HEK293 (cell line): Measurements from ENCODE around the gene OR8B12.

Experiments used
- GLIS1 ChIP-seq: fragments of 450-650 bp; formaldehyde crosslinking; IDR thresholded peaks from 2 replicates; pipeline ENCODE4 v1.5.1; 2016; ENCODE audit warnings: missing biosample characterization, missing genetic modification characterization
- INSM2 ChIP-seq: fragments of 450-650 bp; formaldehyde crosslinking; IDR thresholded peaks from 2 replicates; pipeline ENCODE4 v1.5.1; 2016; ENCODE audit warnings: missing biosample characterization, missing genetic modification characterization
- ZBTB49 ChIP-seq: fragments of 450-650 bp; formaldehyde crosslinking; IDR thresholded peaks from 2 replicates; pipeline ENCODE4 v1.5.1; 2016; ENCODE audit warnings: missing biosample characterization, missing genetic modification characterization, low read depth
- ZNF518A ChIP-seq: fragments of 450-650 bp; formaldehyde crosslinking; conservative IDR thresholded peaks from 2 replicates; pipeline ENCODE4 v1.5.1; 2016; ENCODE audit warnings: low read depth, missing biosample characterization, missing genetic modification characterization
- ZNF544 ChIP-seq: fragments of 450-650 bp; formaldehyde crosslinking; IDR thresholded peaks from 2 replicates; pipeline ENCODE4 v1.5.0; 2017; ENCODE audit warnings: missing biosample characterization, missing genetic modification characterization
- TF ChIP-seq, protein P1 (sequence below): fragments of 450-650 bp; formaldehyde crosslinking; IDR thresholded peaks from 2 replicates; pipeline ENCODE4 v1.5.1; 2017; ENCODE audit warnings: missing biosample characterization, missing genetic modification characterization
- TF ChIP-seq, protein P2 (sequence below): fragments of 450-650 bp; formaldehyde crosslinking; IDR thresholded peaks from 2 replicates; pipeline ENCODE4 v1.5.1; 2017; ENCODE audit warnings: missing biosample characterization, missing genetic modification characterization

Gene OR8B12

GRCh38 chr11:124493016-124493655 lies 50.3 kb downstream of the OR8B12 start (continued):
- no peak for TF ChIP-seq ZBTB49
- TF ChIP-seq ZNF518A, result no peak
- no peak for TF ChIP-seq GLIS1 (tag by site-specific recombination)
- no peak for TF ChIP-seq INSM2 (tag by site-specific recombination)
- TF ChIP-seq, protein P1, sequence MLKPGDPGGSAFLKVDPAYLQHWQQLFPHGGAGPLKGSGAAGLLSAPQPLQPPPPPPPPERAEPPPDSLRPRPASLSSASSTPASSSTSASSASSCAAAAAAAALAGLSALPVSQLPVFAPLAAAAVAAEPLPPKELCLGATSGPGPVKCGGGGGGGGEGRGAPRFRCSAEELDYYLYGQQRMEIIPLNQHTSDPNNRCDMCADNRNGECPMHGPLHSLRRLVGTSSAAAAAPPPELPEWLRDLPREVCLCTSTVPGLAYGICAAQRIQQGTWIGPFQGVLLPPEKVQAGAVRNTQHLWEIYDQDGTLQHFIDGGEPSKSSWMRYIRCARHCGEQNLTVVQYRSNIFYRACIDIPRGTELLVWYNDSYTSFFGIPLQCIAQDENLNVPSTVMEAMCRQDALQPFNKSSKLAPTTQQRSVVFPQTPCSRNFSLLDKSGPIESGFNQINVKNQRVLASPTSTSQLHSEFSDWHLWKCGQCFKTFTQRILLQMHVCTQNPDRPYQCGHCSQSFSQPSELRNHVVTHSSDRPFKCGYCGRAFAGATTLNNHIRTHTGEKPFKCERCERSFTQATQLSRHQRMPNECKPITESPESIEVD (tag by site-specific recombination), result no peak
- TF ChIP-seq, protein P2, sequence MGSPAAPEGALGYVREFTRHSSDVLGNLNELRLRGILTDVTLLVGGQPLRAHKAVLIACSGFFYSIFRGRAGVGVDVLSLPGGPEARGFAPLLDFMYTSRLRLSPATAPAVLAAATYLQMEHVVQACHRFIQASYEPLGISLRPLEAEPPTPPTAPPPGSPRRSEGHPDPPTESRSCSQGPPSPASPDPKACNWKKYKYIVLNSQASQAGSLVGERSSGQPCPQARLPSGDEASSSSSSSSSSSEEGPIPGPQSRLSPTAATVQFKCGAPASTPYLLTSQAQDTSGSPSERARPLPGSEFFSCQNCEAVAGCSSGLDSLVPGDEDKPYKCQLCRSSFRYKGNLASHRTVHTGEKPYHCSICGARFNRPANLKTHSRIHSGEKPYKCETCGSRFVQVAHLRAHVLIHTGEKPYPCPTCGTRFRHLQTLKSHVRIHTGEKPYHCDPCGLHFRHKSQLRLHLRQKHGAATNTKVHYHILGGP (tag by site-specific recombination), result no peak
- TF ChIP-seq ZNF544 (tag by site-specific recombination), result no peak
